GM06990 (cell line): ENCODE data around the gene ATXN2.
"Not testable (repeated sequence)": the region's sequence is repeated elsewhere in the genome, so short reads cannot be mapped to it uniquely, and the experiment has no call there.

Experiments
- DNase-seq: peaks from one replicate; pipeline ENCODE4 v3.0.0-alpha.2; 2011; ENCODE audit not compliant: insufficient read length; ENCODE audit errors: extremely low read depth
- H3K27me3 ChIP-seq: replicated peaks from 2 replicates; pipeline ENCODE4 v1.6.0; 2011; ENCODE audit warnings: low read length; ENCODE audit not compliant: control insufficient read depth, insufficient read depth
- H3K36me3 ChIP-seq: 2 replicates; pipeline ENCODE4 v1.5.1; 2011; ENCODE audit warnings: low read length; ENCODE audit not compliant: control insufficient read depth, insufficient read depth
- H3K4me3 ChIP-seq: replicated peaks from 2 replicates; pipeline ENCODE4 v1.5.1; 2011; ENCODE audit warnings: low read depth, mild to moderate bottlenecking, control low read depth, low read length
- TF ChIP-seq, protein P1 (sequence below): IDR thresholded peaks from 2 replicates; pipeline ENCODE4 v1.5.1; 2011; ENCODE audit warnings: low read length, control low read depth, mild to moderate bottlenecking, inconsistent platforms; ENCODE audit not compliant: insufficient read depth, poor library complexity, severe bottlenecking

Gene ATXN2

DNA sequence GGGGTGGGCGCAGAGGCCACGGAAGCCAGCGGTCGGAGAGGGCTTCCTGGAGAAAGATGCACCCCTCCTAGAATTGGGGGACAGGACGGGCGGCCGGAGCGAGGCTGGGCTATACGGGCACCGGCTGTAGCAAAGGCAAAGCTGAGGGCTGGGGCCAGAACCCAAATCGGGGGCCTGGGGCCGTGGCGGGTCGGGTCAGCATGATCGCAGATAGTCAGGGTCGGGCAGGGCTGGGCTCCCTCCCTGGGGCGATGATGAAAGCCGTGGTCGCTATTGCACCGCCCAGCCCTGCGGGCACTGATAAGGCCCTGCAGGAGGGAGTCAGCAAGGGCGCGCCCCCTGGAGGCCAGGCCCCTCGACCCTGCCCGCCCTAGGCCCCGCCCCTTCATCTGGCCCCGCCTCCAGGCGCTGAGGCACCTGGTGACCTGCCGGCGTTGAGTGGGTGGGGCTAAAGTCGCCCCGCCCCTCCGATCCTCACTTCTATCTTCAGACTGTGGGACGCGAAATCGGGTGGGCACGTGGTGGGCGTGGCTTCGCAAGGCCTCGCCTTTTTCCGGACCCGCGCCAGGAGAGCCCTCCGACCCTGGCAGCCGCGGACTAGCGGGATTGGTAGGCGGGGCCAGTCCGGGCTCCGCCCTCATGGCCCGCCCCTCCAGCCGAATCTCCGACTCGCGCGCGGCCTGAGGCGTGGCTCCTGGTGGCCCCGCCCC lies 193.8 kb downstream of the ATXN2 start:
- peak overlapping the region; percentile 83 for H3K4me3 ChIP-seq

DNA sequence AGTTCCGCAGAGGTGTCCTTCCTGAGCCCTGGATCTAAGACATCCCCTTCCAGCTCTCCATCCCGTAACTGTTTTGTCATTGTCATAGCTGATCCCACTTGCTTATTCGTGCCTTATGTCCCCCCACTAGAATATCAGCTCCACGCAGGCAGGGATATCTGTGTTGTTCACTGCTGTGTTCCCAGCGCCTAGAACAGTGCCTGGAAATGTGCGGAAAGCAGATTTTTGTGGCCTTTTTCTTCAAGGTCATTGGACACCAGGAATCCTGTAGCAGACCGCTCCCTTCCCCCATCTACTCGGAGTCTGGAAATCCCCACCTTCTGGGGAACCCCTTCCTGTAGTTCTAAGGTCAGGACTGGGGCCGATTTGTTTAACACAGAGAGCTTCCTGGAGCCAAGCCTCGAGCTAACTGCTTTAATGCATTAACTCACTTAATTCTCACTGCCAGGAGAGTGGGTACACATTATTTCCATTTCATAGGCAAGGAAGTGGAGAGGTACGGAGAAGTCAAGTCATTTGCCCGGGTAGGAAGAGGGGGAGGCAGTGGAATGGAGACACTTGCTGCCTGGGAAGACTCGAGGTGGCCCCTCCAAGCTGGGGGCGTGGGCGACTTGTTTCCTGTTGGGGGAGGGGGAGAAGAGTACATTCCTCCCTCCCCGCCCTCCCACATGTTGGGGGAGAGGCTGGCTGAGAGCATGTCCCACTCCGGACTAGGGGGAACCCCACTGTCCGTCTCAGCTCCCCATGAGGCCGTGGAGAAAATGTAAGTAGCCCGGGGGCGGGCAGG lies 194.6 kb downstream of the ATXN2 start:
- peak overlapping the region; percentile 83 for H3K4me3 ChIP-seq
- peaks cover 3% of the 10 kb centered on the region for H3K36me3 ChIP-seq
- H3K27me3 ChIP-seq: no peaks in the 10 kb centered on the region
- TF ChIP-seq, protein P1, sequence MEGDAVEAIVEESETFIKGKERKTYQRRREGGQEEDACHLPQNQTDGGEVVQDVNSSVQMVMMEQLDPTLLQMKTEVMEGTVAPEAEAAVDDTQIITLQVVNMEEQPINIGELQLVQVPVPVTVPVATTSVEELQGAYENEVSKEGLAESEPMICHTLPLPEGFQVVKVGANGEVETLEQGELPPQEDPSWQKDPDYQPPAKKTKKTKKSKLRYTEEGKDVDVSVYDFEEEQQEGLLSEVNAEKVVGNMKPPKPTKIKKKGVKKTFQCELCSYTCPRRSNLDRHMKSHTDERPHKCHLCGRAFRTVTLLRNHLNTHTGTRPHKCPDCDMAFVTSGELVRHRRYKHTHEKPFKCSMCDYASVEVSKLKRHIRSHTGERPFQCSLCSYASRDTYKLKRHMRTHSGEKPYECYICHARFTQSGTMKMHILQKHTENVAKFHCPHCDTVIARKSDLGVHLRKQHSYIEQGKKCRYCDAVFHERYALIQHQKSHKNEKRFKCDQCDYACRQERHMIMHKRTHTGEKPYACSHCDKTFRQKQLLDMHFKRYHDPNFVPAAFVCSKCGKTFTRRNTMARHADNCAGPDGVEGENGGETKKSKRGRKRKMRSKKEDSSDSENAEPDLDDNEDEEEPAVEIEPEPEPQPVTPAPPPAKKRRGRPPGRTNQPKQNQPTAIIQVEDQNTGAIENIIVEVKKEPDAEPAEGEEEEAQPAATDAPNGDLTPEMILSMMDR: no peak
- DNase-seq: no peak

More for the DNA sequence above, 193.8 kb downstream of the ATXN2 start:
- Histone ChIP-seq H3K36me3 (peaks cover 3% of the 10 kb centered on the region), H3K27me3 (no peaks in the 10 kb centered on the region)
- TF ChIP-seq, protein P1: peak; percentile 79
- peak; percentile 98 for DNase-seq

DNA sequence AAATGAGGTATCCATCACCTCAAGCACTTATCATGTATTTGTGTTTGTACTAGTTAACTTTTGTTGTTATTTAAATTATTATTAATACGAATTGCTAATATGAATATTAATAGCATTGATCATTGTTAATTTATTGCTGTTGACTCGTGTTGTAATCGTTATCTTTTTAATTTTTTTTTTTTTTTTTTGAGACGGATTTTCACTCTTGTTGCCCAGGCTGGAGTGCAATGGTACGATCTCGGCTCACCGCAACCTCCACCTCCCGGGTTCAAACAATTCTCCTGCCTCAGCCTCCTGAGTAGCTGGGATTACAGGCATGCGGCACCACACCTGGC lies 196.7 kb downstream of the ATXN2 start:
- not testable (repeated sequence) for H3K36me3 ChIP-seq, H3K27me3 ChIP-seq, DNase-seq, H3K4me3 ChIP-seq
